GM19467 (cell line): ENCODE data around the gene NSA2.

Experiments
- ATAC-seq: cut with Tn5 transposase; IDR thresholded peaks from one replicate; pipeline ENCODE4 v1.9.1; 2021; ENCODE audit warnings: mild to moderate bottlenecking, moderate library complexity; ENCODE audit not compliant: unreplicated experiment

NSA2 gene

DNA sequence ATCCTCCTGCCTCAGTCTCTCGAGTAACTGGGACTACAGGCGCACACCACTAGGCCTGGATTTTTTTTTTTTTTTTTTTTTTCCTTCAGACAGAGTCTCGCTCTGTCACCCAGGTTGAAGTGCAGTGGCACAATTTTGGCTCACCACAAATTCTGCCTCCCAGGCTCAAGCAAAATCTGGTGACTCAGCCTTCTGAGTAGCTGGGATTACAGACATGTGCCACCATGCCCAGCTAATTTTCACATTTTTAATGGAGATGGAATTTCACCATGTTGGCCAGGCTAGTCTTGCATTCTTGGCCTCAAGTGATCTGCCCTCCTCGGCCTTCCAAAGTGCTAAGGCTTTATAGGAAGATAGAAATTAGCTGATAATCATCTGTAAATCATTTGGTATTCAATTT, 43.9 kb downstream of the NSA2 start:
- ATAC-seq, result no peak

DNA sequence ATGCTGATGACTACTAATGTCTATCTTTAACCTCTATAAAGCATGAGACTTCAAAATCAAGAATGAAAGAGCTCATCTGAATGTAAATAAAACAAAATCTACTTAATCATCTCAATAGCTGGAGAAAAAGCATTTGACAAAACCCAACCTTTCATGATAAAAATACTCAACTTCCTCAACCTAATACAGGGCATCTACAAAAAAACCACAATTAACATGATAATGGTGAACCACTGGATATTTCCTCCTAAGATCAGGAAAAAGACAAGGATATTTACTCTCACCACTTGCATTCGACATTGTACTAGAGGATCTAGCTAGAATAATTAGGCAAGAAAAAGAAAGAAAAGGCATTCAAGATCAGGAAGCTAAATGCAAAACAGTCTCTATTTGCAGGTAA, 49.8 kb downstream of the NSA2 start:
- no peak for ATAC-seq

DNA sequence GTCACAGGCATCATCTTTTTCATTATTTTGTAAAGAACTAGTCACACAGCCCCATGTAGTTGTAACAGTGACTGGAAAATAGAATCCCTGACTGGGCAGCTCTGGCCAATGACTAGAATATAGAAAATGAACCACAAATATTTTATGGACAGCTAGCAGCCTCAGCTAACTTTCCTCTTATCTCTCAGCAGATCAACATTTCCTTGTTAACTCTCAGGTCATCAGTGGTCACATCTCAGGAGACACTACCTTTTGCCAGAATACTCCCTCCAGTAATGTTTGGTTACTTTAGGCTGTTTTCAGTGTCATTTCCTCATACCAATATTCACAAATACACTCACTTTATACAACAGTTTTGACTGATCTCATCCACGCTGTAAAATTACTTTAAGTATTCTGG, 55.2 kb downstream of the NSA2 start:
- no peak for ATAC-seq

DNA sequence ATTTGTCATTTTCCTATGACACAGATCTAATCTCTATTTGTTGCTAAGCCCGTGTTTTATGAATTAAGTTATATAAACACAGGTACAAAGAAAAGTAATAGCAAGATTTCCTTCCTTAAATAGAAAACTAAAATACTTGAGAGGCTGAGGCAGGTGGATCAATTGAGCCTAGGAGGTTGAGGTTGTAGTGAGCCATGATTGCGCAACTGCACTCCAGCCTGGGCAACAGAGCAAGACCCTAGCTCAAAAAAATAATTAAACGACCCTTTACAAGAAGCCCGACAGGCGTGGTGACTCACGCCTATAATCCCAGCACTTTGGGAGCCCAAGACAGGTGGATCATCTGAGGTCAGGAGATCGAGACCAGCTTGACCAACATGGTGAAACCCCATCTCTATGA, 62.4 kb downstream of the NSA2 start:
- ATAC-seq, result no peak
